ENCODE results near the gene ZNF319.

DNA sequence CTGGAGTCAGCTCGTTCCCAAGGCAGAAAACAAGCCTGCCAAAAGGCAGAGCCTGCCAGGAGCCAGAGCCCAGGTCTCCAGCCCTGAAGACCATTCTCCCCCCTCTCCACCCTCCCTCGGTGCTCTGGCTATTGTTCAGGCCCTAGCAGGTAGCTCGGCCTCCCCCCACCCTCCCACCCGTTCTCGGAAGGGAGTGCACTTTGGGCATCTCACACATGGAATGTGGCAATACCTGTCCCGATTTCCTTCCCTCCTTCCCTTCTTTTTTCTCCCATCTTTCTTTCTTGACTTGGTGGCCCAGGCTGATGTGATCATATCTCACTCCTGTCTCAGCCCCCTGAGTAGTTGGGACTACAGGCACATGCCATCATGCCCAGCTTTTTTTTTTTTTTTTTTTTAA lies 41.9 kb downstream of the ZNF319 start:
- TF ChIP-seq CTCF (conservative IDR thresholded peaks at IDR 0.05; ENCODE audit: low read length) (no peak), EZH2phosphoT487 (IDR thresholded peaks at IDR 0.05; ENCODE audit: borderline replicate concordance, low read depth, low read length) (no peak)

Measured in OCI-LY7 (cell line).